GM12873 (cell line): ENCODE results near the gene AGBL4.

ENCODE experiments used
- TF ChIP-seq, protein P1 (sequence below): IDR thresholded peaks from 2 replicates; pipeline ENCODE4 v1.5.1; 2012; ENCODE audit warnings: low read depth, mild to moderate bottlenecking, moderate library complexity, low read length, control low read depth; ENCODE audit not compliant: insufficient read depth; ENCODE audit errors: missing control alignments

Gene AGBL4

GRCh38 chr1:48936436-48936835 is 1087.3 kb downstream of the AGBL4 start:
- TF ChIP-seq, protein P1, sequence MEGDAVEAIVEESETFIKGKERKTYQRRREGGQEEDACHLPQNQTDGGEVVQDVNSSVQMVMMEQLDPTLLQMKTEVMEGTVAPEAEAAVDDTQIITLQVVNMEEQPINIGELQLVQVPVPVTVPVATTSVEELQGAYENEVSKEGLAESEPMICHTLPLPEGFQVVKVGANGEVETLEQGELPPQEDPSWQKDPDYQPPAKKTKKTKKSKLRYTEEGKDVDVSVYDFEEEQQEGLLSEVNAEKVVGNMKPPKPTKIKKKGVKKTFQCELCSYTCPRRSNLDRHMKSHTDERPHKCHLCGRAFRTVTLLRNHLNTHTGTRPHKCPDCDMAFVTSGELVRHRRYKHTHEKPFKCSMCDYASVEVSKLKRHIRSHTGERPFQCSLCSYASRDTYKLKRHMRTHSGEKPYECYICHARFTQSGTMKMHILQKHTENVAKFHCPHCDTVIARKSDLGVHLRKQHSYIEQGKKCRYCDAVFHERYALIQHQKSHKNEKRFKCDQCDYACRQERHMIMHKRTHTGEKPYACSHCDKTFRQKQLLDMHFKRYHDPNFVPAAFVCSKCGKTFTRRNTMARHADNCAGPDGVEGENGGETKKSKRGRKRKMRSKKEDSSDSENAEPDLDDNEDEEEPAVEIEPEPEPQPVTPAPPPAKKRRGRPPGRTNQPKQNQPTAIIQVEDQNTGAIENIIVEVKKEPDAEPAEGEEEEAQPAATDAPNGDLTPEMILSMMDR: no peak

- TF ChIP-seq, protein P1: no peak
These were observed 1091.4 kb downstream of the AGBL4 start for GRCh38 chr1:48932366-48932765.

DNA sequence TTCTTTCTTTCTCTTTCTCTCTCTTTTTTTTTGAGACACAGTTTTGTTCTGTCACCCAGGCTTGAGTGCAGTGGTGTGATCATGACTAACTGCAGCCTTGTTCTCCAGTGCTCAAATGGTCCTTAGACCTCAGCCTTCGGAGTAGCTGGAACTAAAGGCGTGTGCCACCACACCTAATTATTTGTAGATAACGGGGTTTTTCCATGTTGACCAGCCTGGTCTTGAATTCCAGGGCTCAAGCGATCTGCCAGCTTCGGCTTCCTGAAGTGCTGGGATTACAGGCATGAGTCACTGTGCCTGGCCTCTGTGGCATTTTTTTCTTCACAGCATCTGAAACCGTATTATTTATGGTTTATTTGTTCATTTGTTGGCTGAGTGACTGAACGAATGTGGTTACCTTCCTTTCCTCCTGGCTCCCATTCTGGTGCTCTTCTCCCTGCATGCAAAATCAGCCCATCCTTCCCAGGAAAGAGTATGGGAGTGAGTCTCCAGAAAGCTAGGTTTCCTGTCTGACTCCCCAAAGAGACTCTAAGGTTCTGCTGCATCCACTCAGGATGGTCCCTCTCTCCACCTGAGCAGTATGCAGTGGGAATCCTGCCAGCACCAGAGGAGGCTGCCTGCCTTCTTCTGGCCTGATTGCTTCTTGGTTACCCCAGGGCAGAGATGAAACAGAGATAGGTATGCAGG is 1092.1 kb downstream of the AGBL4 start:
- TF ChIP-seq, protein P1: no peak

GRCh38 chr1:48930011-48930410 is 1093.7 kb downstream of the AGBL4 start:
- TF ChIP-seq, protein P1: no peak

- TF ChIP-seq, protein P1: no peak
These were observed 1099.7 kb downstream of the AGBL4 start for GRCh38 chr1:48924099-48924498.

- TF ChIP-seq, protein P1: no peak
These were observed 1100.6 kb downstream of the AGBL4 start for GRCh38 chr1:48923116-48923515.

DNA sequence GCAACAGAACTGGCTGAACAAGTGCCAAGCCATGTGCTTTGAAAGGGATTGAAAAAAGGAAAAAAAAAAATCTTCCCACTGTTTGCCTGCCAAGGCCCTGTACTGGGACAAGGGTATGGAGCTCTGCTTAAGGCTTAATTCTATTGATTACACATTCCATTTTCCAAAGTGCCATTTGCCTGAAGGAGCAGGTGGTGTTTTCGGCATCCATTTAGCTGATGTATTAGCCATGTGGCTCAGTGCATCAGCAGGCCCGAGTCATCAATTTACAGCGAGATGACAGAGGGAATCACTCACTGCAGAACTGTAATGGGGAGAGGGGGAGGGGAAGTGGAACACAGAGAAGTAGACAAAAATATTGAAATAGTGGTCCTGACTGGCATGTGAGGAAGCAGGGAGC is 1102.9 kb downstream of the AGBL4 start:
- TF ChIP-seq, protein P1: no peak
